Loucy (cell line): ENCODE measurements around the gene SLC38A7.

Experiments
- EZH2phosphoT487 ChIP-seq: fragments of 200-600 bp; IDR thresholded peaks from 2 replicates; pipeline ENCODE4 v1.6.1; 2018; ENCODE audit warnings: antibody characterized with exemption, mild to moderate bottlenecking, moderate library complexity, borderline replicate concordance
- TF ChIP-seq, protein P1 (sequence below): fragments of 200-600 bp; sonication (generic); conservative IDR thresholded peaks from 2 replicates; pipeline ENCODE4 v1.5.1; 2014; ENCODE audit warnings: mild to moderate bottlenecking, antibody characterized with exemption, low read length

DNA sequence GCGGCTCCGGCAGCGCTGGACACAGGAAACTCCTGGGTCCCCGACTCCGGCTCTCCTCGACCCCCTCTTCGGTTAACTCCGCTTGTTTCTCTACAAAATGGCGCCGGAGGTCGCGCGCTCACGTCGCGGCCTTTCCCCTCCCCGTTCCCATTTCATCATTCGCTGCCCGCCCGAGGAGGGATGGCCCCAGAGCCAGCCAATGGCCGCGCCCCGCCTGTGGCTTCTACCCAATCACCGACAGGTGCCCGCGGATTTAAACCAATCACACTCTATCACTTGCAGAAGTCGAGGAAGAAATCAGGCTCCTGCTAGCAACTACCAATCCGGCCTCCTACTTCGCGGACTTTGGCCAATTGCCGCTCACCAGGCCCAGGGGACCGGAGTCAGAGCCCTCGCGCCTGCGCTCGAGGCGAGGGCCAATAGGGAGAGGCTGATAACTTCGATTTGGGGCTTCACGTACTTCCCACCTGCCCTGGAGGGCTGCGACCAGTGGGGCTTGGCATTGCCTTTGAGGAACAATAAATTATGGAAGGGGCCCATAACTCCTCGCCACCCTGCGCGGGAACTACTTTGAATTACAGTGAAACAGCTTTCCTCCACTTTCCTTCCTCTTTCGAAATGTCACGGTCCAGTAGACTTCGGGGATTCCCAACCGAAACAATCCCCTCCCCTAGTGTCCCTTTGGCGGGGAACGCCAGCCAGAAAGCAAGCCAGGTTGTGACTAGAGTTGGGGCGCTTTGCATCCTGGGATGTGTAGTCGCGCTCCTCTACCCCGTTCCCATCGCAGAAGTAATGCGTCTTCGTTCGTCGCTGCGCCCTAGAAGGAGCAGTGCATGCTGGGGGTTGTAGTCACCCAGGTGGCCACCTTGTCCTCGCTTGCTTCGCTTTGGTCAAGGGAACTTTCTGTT, 54.6 kb downstream of the SLC38A7 start, which contains the start of gene CNOT1:
- TF ChIP-seq, protein P1, sequence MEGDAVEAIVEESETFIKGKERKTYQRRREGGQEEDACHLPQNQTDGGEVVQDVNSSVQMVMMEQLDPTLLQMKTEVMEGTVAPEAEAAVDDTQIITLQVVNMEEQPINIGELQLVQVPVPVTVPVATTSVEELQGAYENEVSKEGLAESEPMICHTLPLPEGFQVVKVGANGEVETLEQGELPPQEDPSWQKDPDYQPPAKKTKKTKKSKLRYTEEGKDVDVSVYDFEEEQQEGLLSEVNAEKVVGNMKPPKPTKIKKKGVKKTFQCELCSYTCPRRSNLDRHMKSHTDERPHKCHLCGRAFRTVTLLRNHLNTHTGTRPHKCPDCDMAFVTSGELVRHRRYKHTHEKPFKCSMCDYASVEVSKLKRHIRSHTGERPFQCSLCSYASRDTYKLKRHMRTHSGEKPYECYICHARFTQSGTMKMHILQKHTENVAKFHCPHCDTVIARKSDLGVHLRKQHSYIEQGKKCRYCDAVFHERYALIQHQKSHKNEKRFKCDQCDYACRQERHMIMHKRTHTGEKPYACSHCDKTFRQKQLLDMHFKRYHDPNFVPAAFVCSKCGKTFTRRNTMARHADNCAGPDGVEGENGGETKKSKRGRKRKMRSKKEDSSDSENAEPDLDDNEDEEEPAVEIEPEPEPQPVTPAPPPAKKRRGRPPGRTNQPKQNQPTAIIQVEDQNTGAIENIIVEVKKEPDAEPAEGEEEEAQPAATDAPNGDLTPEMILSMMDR, result no peak
- no peak for TF ChIP-seq EZH2phosphoT487
